Measurements from ENCODE around the gene OSBPL10. TPM values are rescaled to one million over a fixed set of nuclear protein-coding genes. Genes with fewer than 3 reads are reported as not detected.

Gene OSBPL10
- total RNA-seq, 2 donors from 2014 or later = 28.1 to 29.7 TPM

- DNase-seq (ENCODE audit: low spot score) = no peak
- intact Hi-C loops (cut with DNase I) = no loop called here
Measured at GRCh38 chr3:31839144-31839917, 141.7 kb downstream of the OSBPL10 start.

GRCh38 chr3:31836131-31837075 lies 144.7 kb downstream of the OSBPL10 start:
- DNase-seq (ENCODE audit: low spot score) = no peak
- intact Hi-C loops (cut with DNase I) = no loop called here

GRCh38 chr3:31833391-31834190 lies 147.5 kb downstream of the OSBPL10 start:
- intact Hi-C loops (cut with DNase I) = no loop called here
- DNase-seq (ENCODE audit: low spot score) = no peak

- no peak for DNase-seq (ENCODE audit: low spot score)
- intact Hi-C loops (cut with DNase I) = no loop called here
Measured at GRCh38 chr3:31832551-31832950, 148.5 kb downstream of the OSBPL10 start.

- intact Hi-C loops (cut with DNase I) = no loop called here
- no peak for DNase-seq (ENCODE audit: low spot score)
Measured at GRCh38 chr3:31831591-31831990, 149.5 kb downstream of the OSBPL10 start.

GRCh38 chr3:31829826-31830426 lies 151.1 kb downstream of the OSBPL10 start:
- intact Hi-C loops (cut with DNase I) = no loop called here
- DNase-seq (ENCODE audit: low spot score) = no peak

GRCh38 chr3:31829010-31829409 lies 152.1 kb downstream of the OSBPL10 start:
- intact Hi-C loops (cut with DNase I) = no loop called here
- no peak for DNase-seq (ENCODE audit: low spot score)

- intact Hi-C loops (cut with DNase I) = no loop called here
Measured at GRCh38 chr3:31828007-31828406, 153.1 kb downstream of the OSBPL10 start.

GRCh38 chr3:31823184-31823583 lies 157.9 kb downstream of the OSBPL10 start:
- no peak for DNase-seq (ENCODE audit: low spot score)
- intact Hi-C loops (cut with DNase I) = no loop called here

More at GRCh38 chr3:31828007-31828406, 153.1 kb downstream of the OSBPL10 start:
- no peak for DNase-seq (ENCODE audit: low spot score)

- intact Hi-C loops (cut with DNase I) = loop anchor here in 1 of 2 donors (1.0 kb wide), 1 partner anchor 8 kb away; no protein-coding TSS in a partner anchor
- DNase-seq (ENCODE audit: low spot score) = no peak
Measured at GRCh38 chr3:31821118-31821517, 159.9 kb downstream of the OSBPL10 start.

- no peak for DNase-seq (ENCODE audit: low spot score)
- intact Hi-C loops (cut with DNase I) = no loop called here
Measured at GRCh38 chr3:31819441-31819840, 161.6 kb downstream of the OSBPL10 start.

- intact Hi-C loops (cut with DNase I) = no loop called here
- DNase-seq (ENCODE audit: low spot score) = no peak
Measured at GRCh38 chr3:31817411-31817966, 163.6 kb downstream of the OSBPL10 start.

- DNase-seq (ENCODE audit: low spot score) = no peak
- intact Hi-C loops (cut with DNase I) = no loop called here
Measured at GRCh38 chr3:31815631-31816440, 165.2 kb downstream of the OSBPL10 start.

- DNase-seq (ENCODE audit: low spot score) = no peak
- intact Hi-C loops (cut with DNase I) = no loop called here
Measured at GRCh38 chr3:31815006-31815405, 166.1 kb downstream of the OSBPL10 start.

GRCh38 chr3:31813686-31814085 lies 167.4 kb downstream of the OSBPL10 start:
- intact Hi-C loops (cut with DNase I) = loop anchor here in 1 of 2 donors (1.0 kb wide), 1 partner anchor 8 kb away; no protein-coding TSS in a partner anchor
- DNase-seq (ENCODE audit: low spot score) = no peak

- intact Hi-C loops (cut with DNase I) = loop anchor here in 1 of 2 donors (1.0 kb wide), 1 partner anchor 8 kb away; no protein-coding TSS in a partner anchor
- no peak for DNase-seq (ENCODE audit: low spot score)
Measured at GRCh38 chr3:31813197-31813596, 167.9 kb downstream of the OSBPL10 start.

- no peak for DNase-seq (ENCODE audit: low spot score)
- intact Hi-C loops (cut with DNase I) = no loop called here
Measured at GRCh38 chr3:31810991-31811433, 170.1 kb downstream of the OSBPL10 start.
